ENCODE measurements around the gene IRF7.

Gene IRF7

DNA sequence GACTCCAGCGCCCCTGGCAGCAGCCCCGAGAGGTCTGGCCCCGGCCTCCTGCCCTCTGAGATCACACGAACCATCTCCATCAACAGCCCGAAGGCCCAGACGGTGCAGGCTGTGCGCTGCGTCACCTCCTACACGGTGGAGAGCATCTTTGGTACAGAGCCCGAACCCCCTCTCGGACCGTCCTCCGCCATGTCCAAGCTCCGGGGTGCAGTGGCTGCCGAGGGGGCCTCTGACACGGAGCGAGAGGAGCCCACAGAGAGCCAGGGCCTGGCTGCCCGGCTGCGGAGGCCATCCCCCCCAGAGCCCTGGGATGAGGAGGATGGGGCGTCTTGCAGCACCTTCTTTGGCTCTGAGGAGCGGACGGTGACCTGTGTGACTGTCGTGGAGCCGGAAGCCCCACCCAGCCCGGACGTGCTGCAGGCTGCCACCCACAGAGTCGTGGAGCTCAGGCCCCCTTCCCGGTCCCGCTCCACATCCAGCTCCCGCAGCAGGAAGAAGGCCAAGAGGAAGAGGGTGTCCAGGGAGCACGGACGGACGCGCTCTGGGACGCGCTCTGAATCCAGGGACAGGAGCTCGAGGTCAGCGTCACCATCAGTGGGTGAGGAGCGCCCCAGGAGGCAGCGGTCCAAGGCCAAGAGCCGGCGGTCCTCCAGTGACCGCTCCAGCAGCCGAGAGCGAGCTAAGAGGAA, 7.6 kb downstream of the IRF7 start:
- DNase-seq (ENCODE audit: low spot score) = no peak

DNA sequence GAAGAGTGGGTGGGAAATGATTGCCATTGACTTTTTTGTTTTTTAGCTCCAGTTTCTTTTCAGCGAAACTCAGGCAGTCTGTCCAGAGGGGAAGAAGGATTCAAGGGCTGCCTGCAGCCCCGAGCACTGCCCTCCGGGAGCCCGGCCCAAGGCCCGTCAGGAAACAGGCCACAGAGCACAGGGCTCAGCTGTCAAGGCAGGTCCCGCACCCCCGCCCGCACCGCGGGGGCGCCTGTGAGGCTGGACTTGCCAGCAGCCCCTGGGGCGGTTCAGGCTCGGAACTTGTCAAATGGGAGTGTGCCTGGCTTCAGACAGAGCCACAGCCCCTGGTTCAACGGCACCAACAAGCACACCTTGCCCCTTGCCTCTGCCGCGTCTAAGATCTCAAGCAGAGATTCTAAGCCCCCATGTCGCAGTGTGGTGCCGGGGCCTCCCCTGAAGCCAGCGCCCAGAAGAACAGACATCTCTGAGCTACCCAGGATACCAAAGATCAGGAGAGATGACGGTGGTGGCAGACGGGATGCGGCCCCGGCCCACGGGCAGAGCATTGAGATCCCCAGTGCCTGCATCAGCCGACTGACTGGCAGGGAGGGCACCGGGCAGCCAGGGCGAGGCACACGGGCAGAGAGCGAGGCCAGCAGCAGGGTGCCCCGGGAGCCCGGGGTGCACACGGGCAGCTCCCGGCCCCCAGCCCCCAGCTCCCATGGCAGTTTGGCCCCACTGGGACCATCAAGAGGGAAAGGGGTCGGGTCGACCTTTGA, 8.6 kb downstream of the IRF7 start:
- no peak for DNase-seq (ENCODE audit: low spot score)

DNA sequence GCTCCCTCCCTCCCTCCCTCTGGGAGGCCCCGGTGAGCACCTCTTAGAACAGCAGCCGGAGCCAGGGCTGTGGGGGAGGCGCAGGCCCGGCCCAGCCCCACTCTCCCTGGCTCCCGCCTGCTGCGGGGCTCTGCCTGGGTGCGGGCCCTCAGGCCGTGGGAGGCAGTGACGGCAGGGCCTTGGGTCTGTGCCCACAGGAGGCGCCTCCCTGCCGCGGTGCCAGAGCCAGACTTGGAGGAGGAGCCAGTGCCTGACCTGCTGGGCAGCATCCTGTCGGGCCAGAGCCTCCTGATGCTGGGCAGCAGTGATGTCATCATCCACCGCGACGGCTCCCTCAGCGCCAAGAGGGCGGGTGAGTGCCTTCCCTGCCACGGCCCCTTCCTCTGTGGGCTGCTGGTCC, 9.5 kb downstream of the IRF7 start:
- DNase-seq (ENCODE audit: low spot score) = no peak

- no peak for DNase-seq (ENCODE audit: low spot score)
Observed at GRCh38 chr11:605286-606129, 10.2 kb downstream of the IRF7 start.

- DNase-seq (ENCODE audit: low spot score) = no peak
Observed at GRCh38 chr11:603154-603553, 12.6 kb downstream of the IRF7 start.

DNA sequence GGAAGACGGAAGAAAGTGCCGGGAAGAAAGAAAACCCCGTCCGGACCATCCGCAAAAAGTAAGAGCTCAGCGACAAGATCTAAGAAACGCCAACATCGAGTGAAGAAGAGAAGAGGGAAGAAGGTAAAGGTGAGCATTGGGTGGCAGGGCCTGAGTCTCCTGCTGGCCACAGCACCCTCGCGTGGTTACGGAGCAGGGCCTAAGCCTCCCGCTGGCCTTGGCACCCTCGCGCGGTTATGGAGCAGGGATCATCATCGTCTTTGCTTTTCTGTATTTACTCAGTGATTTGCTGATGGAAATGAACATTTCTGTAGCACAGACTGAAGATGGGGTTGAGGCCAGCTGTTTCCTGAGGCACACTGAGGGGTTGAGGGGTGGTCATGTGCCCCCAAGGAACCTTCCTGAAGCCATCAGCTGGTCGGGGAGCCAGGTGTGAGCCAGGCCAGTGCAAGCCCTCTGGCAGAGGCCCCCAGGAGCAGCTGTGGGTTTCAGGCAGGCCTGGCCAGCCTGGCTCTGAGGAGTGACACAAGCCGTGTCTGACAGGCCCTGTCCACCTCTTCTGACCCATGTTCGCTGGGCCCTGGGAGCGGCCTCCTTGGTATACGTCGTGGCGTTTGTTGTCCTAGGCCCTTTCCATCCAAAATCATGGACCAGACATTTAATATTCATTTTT, 14.0 kb downstream of the IRF7 start:
- no peak for DNase-seq (ENCODE audit: low spot score)

- no peak for DNase-seq (ENCODE audit: low spot score)
Observed at GRCh38 chr11:598005-598680, 17.6 kb downstream of the IRF7 start.

DNA sequence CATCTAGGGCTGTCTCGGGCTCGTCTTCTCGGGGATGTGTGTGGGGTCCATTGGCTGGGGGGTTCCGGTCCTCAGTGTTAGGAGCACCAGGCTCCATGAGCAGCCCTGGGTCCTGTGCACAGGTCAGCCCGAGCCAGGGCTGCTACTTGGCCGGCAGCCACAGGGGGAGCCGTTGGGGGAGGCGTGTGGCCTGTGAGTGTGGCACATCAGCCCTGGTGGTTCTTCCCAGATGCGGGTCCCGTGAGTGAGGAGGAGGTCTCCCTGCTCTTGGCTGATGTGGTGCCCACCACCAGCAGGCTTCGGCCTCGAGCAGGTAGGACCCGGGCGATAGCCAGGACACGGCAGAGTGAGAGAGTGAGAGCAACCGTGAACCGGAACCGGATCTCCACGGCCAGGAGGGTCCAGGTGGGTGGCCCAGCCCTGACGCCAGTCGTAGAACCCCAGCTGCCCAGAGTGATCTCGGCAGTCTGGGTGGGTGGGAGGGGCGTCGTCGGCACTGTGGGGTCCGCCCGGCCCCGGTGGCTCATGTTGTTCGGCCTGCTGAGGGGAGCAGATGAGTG, 18.5 kb downstream of the IRF7 start:
- no peak for DNase-seq (ENCODE audit: low spot score)

DNA sequence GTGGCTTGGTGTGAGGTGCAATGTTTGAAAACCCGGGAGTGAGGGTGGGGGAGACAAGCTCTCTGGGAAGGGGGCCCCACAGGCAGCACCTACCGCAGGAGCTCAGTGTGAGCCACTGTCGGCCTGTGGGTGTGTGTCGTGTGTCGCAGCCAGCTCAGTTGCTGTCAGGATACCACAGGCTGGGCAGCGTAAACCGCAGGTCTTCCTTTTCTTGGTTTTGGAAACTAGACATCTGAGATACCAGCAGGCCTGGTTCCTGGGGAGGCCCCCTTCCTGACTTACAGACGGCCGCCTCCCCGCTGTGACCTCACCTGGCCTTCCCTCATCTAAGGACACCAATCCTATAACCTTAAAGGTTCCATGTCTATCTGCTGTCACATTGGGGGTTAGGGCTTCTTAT, 19.4 kb downstream of the IRF7 start:
- DNase-seq (ENCODE audit: low spot score) = no peak

DNA sequence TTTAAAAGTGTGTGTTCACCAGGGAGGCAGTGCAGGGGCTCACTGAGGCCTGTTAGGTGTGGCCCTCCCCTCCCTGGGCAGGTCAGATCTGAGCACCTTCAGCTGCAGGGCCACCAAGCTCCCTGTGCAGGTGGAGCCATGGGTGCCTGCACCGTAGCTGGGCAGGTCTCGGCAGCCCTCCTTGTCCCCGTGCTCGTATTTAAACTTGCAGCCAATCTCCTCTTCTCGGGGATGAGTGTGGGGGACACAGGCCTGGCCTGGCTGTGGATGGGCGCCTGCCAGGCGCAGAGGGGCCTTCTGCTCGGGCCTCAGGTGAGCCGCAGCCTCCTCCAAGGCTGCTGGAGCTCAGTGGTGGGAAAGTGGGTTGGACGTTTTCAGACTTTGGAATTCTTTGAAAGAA, 20.4 kb downstream of the IRF7 start:
- no peak for DNase-seq (ENCODE audit: low spot score)

DNA sequence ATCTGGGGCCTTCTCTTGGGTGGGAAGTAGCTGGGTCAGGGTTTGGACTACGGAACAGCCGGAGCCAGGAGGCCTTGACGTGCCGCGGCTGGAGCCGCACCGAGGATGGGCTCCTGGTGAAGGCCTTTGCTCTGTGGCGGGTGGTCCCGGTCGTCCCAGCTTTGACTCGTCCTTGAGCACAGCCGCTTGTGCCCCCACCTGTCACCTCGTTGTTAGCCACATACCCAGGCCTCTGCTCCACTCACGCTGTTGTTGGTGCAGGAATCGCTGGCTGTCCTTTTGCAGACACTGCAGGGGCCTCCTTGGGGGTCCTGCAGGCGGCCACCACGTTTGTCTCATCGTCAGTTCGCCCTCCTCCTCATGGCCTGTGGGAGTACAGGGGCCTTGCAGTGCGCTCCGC, 22.4 kb downstream of the IRF7 start:
- no peak for DNase-seq (ENCODE audit: low spot score)

- no peak for DNase-seq (ENCODE audit: low spot score)
Observed at GRCh38 chr11:592918-593317, 22.8 kb downstream of the IRF7 start.

DNA sequence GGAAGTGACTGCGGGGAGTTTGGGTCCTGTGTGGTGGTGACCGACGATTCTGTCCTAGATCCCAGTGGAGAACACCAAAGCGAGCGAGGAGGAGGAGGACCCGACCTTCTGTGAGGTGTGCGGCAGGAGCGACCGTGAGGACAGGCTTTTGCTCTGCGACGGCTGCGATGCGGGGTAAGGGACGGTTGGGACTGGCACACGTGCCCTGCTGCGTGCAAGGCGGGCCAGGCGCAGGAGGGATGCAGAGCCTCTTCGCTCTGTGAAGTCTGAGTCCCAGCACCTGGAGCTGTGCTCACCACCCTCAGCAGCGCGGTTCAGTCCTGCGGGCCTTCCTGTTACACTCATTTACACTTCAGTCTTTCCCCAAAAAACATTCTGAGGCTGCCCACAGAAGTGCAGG, 23.2 kb downstream of the IRF7 start:
- no peak for DNase-seq (ENCODE audit: low spot score)

DNA sequence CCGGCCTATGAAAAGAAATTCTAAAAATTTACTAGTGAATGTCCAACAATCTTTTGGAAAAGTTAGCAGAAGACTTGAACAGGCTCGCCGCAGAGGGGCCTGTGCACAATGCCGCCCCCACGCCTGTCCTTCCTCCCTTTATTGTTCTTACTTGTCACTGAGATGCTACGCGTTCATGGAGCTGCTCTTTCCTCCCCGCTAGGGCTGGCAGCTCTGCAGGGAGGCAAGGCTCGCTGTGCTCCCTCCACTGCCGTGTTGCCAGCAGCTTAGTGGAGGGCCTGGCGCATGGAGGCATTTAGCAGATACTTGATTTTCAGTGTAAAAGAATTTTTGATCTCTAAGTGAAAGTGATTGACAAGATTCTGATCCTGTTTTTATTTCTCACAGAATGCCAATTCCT, 24.8 kb downstream of the IRF7 start:
- no peak for DNase-seq (ENCODE audit: low spot score)

DNA sequence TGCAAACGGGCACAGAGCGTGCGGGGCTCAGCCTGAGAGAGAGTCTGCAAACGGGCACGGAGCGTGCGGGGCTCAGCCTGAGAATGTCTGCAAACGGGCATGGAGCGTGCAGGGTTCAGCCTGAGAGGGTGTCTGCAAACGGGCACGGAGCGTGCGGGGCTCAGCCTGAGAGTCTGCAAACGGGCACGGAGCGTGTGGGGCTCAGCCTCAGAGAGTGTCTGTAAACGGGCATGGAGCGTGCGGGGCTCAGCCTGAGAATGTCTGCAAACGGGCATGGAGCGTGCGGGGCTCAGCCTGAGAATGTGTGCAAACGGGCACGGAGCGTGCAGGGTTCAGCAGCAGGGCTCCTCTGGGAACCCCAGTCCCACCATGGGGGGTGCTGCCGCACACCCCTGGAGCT, 26.0 kb downstream of the IRF7 start:
- no peak for DNase-seq (ENCODE audit: low spot score)

DNA sequence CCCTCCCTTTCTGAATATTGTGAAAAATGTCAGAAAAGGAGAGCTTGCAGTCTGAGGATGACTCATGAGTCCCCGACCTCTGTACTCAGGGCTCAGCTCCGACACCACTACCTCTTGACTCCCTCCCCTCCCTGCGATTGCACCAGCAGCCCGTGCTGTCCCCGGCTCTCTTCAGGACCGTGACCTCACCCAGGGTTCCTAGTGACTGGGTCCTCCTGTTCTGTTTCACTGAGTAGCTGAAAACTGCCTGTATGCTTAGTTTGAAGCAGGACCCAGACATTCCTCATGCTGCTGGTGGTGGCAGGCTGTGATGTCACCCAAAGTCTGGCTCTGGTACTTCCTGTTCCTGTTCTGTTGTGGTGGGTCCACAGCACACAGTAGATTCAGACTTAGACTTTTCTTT, 27.8 kb downstream of the IRF7 start:
- DNase-seq (ENCODE audit: low spot score) = peak; percentile 89

GRCh38 chr11:587546-587945, 28.2 kb downstream of the IRF7 start:
- DNase-seq (ENCODE audit: low spot score) = no peak

GRCh38 chr11:586376-587316, 29.1 kb downstream of the IRF7 start:
- DNase-seq (ENCODE audit: low spot score) = no peak

DNA sequence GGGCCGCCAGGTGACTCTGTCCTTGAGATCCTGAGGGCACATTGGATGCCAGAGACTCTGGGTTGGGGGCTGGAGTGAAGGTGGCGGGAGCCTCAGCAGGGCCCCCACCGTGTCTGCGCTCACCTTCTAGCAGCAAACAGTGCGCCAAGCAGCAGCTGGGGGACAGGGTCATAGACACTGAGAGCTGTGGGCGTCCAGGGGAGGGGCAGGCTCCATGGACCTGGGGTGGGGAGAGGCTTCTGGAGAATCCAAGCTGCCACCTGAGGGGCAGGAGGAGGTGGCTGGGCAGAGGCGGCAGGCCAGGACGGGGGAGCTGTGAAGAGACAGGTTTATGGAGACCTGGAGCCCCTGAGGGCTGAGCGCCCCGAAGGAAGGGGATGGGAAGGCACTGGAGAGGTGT, 31.5 kb downstream of the IRF7 start:
- DNase-seq (ENCODE audit: low spot score) = no peak

GRCh38 chr11:581752-582151, 34.0 kb downstream of the IRF7 start:
- DNase-seq (ENCODE audit: low spot score) = no peak

Data from hepatic stellate cell (primary cell).